ENCODE data around the gene PHACTR3. TPM values are rescaled to one million over a fixed set of nuclear protein-coding genes. Genes with fewer than 3 reads are reported as not detected.

Gene PHACTR3
- total and polyA plus RNA-seq, 2 experiments from 2014 or later, result 0.45 to 0.61 TPM

GRCh38 chr20:59725476-59726280 is 121.3 kb downstream of the PHACTR3 start:
- Mint-ChIP-seq H3K4me1 (no peaks in the 10 kb centered on the region), H3K36me3 (ENCODE audit: low read depth) (no peaks in the 10 kb centered on the region), H3K27ac (no peak overlapping the region), H3K9me3 (no peaks in the 10 kb centered on the region; the same call in 1 of the 3 replicates), H3K27me3 (ENCODE audit: insufficient read depth, low read depth, poor library complexity) (peaks cover 12% of the 10 kb centered on the region), H3K4me3 (no peak overlapping the region)
- H3K4me1 ChIP-seq (ENCODE audit: insufficient read depth), result no peaks in the 10 kb centered on the region
- TF ChIP-seq POLR2AphosphoS5 (IDR thresholded peaks at IDR 0.05; ENCODE audit: low read depth) (no peak), EZH2phosphoT487 (IDR thresholded peaks at IDR 0.05; ENCODE audit: unreplicated experiment) (no peak), JUNB (IDR thresholded peaks at IDR 0.05; ENCODE audit: unreplicated experiment) (no peak), ETS1 (IDR thresholded peaks at IDR 0.05) (no peak), CTCF (conservative IDR thresholded peaks at IDR 0.05; ENCODE audit: low read depth in 2 of 2) (no peak), ZNF114 (CRISPR knock-in tag; IDR thresholded peaks at IDR 0.05) (no peak), ZNF462 (CRISPR knock-in tag; IDR thresholded peaks at IDR 0.05) (no peak), CREB1 (CRISPR knock-in tag; IDR thresholded peaks at IDR 0.05; ENCODE audit: low read depth) (no peak), ZNF331 (CRISPR knock-in tag; IDR thresholded peaks at IDR 0.05; ENCODE audit: low read depth) (no peak), REST (IDR thresholded peaks at IDR 0.05; ENCODE audit: unreplicated experiment) (no peak), EZH2 (IDR thresholded peaks at IDR 0.05; ENCODE audit: low read depth, unreplicated experiment) (no peak), NANOG (IDR thresholded peaks at IDR 0.05; ENCODE audit: borderline replicate concordance) (no peak), STAT1 (IDR thresholded peaks at IDR 0.05; ENCODE audit: unreplicated experiment) (no peak)
- no peak overlapping the region for H2AFZ ChIP-seq
- H3K4me3 ChIP-seq, result no peak overlapping the region
- no peaks in the 10 kb centered on the region for H3F3A ChIP-seq (replicated peaks; ENCODE audit: low read depth)
- H3K36me3 ChIP-seq (ENCODE audit: insufficient read depth), result no peaks in the 10 kb centered on the region
- DNase-seq (ENCODE audit: low spot score), result peak; percentile 21
- H3K79me2 ChIP-seq (replicated peaks; ENCODE audit: insufficient read depth), result no peaks in the 10 kb centered on the region
- H3K4me2 ChIP-seq, result no peak overlapping the region
- no peak overlapping the region for H3K27ac ChIP-seq (ENCODE audit: low read depth)
- H4K20me1 ChIP-seq (replicated peaks; ENCODE audit: insufficient read depth), result no peaks in the 10 kb centered on the region
- no peaks in the 10 kb centered on the region for H3K9me2 ChIP-seq (ENCODE audit: insufficient read depth)
- no peaks in the 10 kb centered on the region for H3K27me3 ChIP-seq (ENCODE audit: insufficient read depth)
- peak; percentile 91 for ATAC-seq
